H9 (cell line): Measurements from ENCODE around the gene STX1A. TPM values are rescaled to one million over a fixed set of nuclear protein-coding genes. Genes with fewer than 3 reads are reported as not detected.
"Not testable (repeated sequence)": the region's sequence is repeated elsewhere in the genome, so short reads cannot be mapped to it uniquely, and the experiment has no call there.

Source experiments
- DNase-seq: peaks from one replicate; pipeline ENCODE4 v3.0.0-alpha.2; 2017
- H2AFZ ChIP-seq: one replicate; pipeline ENCODE4 v1.6.1; 2013; ENCODE audit warnings: mild to moderate bottlenecking, low read length, control low read depth, moderate library complexity
- H2AK5ac ChIP-seq: 2 replicates; pipeline ENCODE4 v1.6.1; 2013; ENCODE audit warnings: low read length, control low read depth, mixed read lengths; ENCODE audit not compliant: insufficient read length
- H2BK120ac ChIP-seq: one replicate; pipeline ENCODE4 v1.6.1; 2013; ENCODE audit warnings: low read depth, mild to moderate bottlenecking, low read length, control low read depth, inconsistent platforms; ENCODE audit not compliant: poor library complexity, severe bottlenecking
- H2BK12ac ChIP-seq: 2 replicates; pipeline ENCODE4 v1.6.1; 2013; ENCODE audit warnings: low read length, control low read depth, mixed read lengths, low read depth; ENCODE audit not compliant: insufficient read length
- H2BK15ac ChIP-seq: 2 replicates; pipeline ENCODE4 v1.6.1; 2013; ENCODE audit warnings: low read depth, low read length, control low read depth
- H2BK20ac ChIP-seq: one replicate; pipeline ENCODE4 v1.6.1; 2013; ENCODE audit warnings: low read depth, mild to moderate bottlenecking, low read length, control low read depth, inconsistent platforms; ENCODE audit not compliant: poor library complexity, severe bottlenecking
- H2BK5ac ChIP-seq: 2 replicates; pipeline ENCODE4 v1.6.1; 2013; ENCODE audit warnings: low read length, control low read depth, mixed read lengths; ENCODE audit not compliant: insufficient read length
- H3K14ac ChIP-seq: 2 replicates; pipeline ENCODE4 v1.6.1; 2013; ENCODE audit warnings: low read length, control low read depth; ENCODE audit not compliant: insufficient read depth
- H3K18ac ChIP-seq: 2 replicates; pipeline ENCODE4 v1.6.1; 2013; ENCODE audit warnings: low read depth, mild to moderate bottlenecking, mixed read lengths, low read length, control low read depth; ENCODE audit not compliant: insufficient read length
- H3K23ac ChIP-seq: 2 replicates; pipeline ENCODE4 v1.6.1; 2013; ENCODE audit warnings: low read length, control low read depth, mixed read lengths, low read depth; ENCODE audit not compliant: insufficient read length
- H3K23me2 ChIP-seq: 2 replicates; pipeline ENCODE4 v1.6.1; 2013; ENCODE audit warnings: low read depth, mild to moderate bottlenecking, mixed read lengths, low read length, control low read depth; ENCODE audit not compliant: insufficient read length, poor library complexity, severe bottlenecking
- H3K27ac ChIP-seq: 2 replicates; pipeline ENCODE4 v1.5.1; 2013; ENCODE audit warnings: low read length, control low read depth, mixed read lengths, low read depth; ENCODE audit not compliant: insufficient read length
- H3K27me3 ChIP-seq: 2 replicates; pipeline ENCODE4 v1.6.1; 2013; ENCODE audit warnings: low read length, control low read depth, inconsistent platforms; ENCODE audit not compliant: insufficient read depth
- H3K4ac ChIP-seq: 2 replicates; pipeline ENCODE4 v1.6.1; 2013; ENCODE audit warnings: low read depth, mild to moderate bottlenecking, control low read depth, inconsistent platforms, low read length, moderate library complexity
- H3K4me1 ChIP-seq: 2 replicates; pipeline ENCODE4 v1.6.1; 2013; ENCODE audit warnings: low read length, control low read depth, inconsistent platforms; ENCODE audit not compliant: insufficient read depth
- H3K4me2 ChIP-seq: 2 replicates; pipeline ENCODE4 v1.6.1; 2013; ENCODE audit warnings: low read length, control low read depth, mixed read lengths; ENCODE audit not compliant: insufficient read length, insufficient read depth
- H3K56ac ChIP-seq: 2 replicates; pipeline ENCODE4 v1.6.1; 2013; ENCODE audit warnings: low read depth, mild to moderate bottlenecking, mixed read lengths, low read length, control low read depth; ENCODE audit not compliant: insufficient read length
- H3K79me1 ChIP-seq: 2 replicates; pipeline ENCODE4 v1.6.1; 2013; ENCODE audit warnings: low read depth, mild to moderate bottlenecking, moderate library complexity, low read length, control low read depth, inconsistent platforms; ENCODE audit not compliant: insufficient read depth, poor library complexity, severe bottlenecking
- H3K79me2 ChIP-seq: 2 replicates; pipeline ENCODE4 v1.6.1; 2013; ENCODE audit warnings: low read length, control low read depth, inconsistent platforms; ENCODE audit not compliant: insufficient read depth
- H3K9ac ChIP-seq: 2 replicates; pipeline ENCODE4 v1.6.1; 2013; ENCODE audit warnings: low read length, control low read depth, mixed read lengths; ENCODE audit not compliant: insufficient read length; ENCODE audit errors: extremely low read depth
- H3K9me3 ChIP-seq: one replicate; pipeline ENCODE4 v1.6.1; 2013; ENCODE audit warnings: low read depth, low read length, inconsistent platforms; ENCODE audit not compliant: control insufficient read depth
- H3T11ph ChIP-seq: one replicate; pipeline ENCODE4 v1.6.1; 2013; ENCODE audit warnings: mild to moderate bottlenecking, low read length, control low read depth, inconsistent platforms
- H4K20me1 ChIP-seq: one replicate; pipeline ENCODE4 v1.6.1; 2013; ENCODE audit not compliant: control insufficient read depth, insufficient read length, insufficient read depth
- H4K5ac ChIP-seq: 2 replicates; pipeline ENCODE4 v1.6.1; 2013; ENCODE audit warnings: low read depth, mild to moderate bottlenecking, mixed read lengths, low read length, control low read depth; ENCODE audit not compliant: insufficient read length
- H4K8ac ChIP-seq: replicated peaks from 2 replicates; pipeline ENCODE4 v1.6.1; 2013; ENCODE audit warnings: low read length, control low read depth, mixed read lengths, low read depth; ENCODE audit not compliant: insufficient read length
- H4K91ac ChIP-seq: 2 replicates; pipeline ENCODE4 v1.6.1; 2013; ENCODE audit warnings: low read depth, mild to moderate bottlenecking, moderate library complexity, mixed read lengths, low read length, control low read depth; ENCODE audit not compliant: insufficient read length
- H3K27ac Mint-ChIP-seq, 3 experiments: 2 replicates in 2 of 3; 3 replicates in 1 of 3; pipeline ENCODE4 v1.8.0; 2020 to 2021; ENCODE audit warnings: mixed read lengths in 3 of 3, mild to moderate bottlenecking in 1 of 3, moderate library complexity in 1 of 3
- H3K27me3 Mint-ChIP-seq: 2 replicates; pipeline ENCODE4 v1.8.0; 2021; ENCODE audit warnings: low read depth, mild to moderate bottlenecking, moderate library complexity, mixed read lengths
- H3K36me3 Mint-ChIP-seq, 3 experiments: 2 replicates in 2 of 3; 3 replicates in 1 of 3; pipeline ENCODE4 v1.8.0; 2020 to 2021; ENCODE audit warnings: low read depth in 3 of 3, mixed read lengths in 3 of 3; ENCODE audit not compliant: insufficient read depth in 1 of 3
- H3K4me1 Mint-ChIP-seq, 2 experiments: 2 replicates each; pipeline ENCODE4 v1.8.0; 2020; ENCODE audit warnings: mixed read lengths in 2 of 2
- H3K4me3 Mint-ChIP-seq, 2 experiments: 2 replicates in 1 of 2; 3 replicates in 1 of 2; pipeline ENCODE4 v1.8.0; 2020 to 2021; ENCODE audit warnings: mild to moderate bottlenecking in 2 of 2, mixed read lengths in 2 of 2, moderate library complexity in 1 of 2
- H3K9me3 Mint-ChIP-seq, 2 experiments: 2 replicates in 1 of 2; 3 replicates in 1 of 2; pipeline ENCODE4 v1.8.0; 2020; ENCODE audit warnings: mild to moderate bottlenecking in 2 of 2, mixed read lengths in 2 of 2, moderate library complexity in 1 of 2
- CTCF ChIP-seq: fragments of 200-600 bp; sonication (generic); conservative IDR thresholded peaks from 3 replicates; pipeline ENCODE4 v1.8.0; 2021; ENCODE audit warnings: antibody characterized with exemption, mild to moderate bottlenecking
- WGBS: extraction: QIAGEN DNeasy Blood & Tissue Kit; methylation state at CpG from one replicate; pipeline ENCODE4 v1.1.7; 2013; ENCODE audit warnings: missing lambda C conversion rate, low lambda C conversion rate, mixed read lengths; ENCODE audit not compliant: insufficient read length; ENCODE audit errors: extremely low coverage; 5-methylcytosine and 5-hydroxymethylcytosine counted together
- total RNA-seq: library from RNA; stranded (reverse); gene quantifications from 2 replicates; pipeline ENCODE4 v1.2.1, GENCODE V29; 2021

STX1A gene
- total RNA-seq, 1 experiment from 2014 or later = 10.1 TPM

GRCh38 chr7:73676062-73676461 is 43.4 kb downstream of the STX1A start:
- not testable (repeated sequence) for H3K79me1 ChIP-seq, H3K9ac ChIP-seq, H3K4me1 ChIP-seq, H3K27ac ChIP-seq, H4K8ac ChIP-seq, H2AFZ ChIP-seq, H3K9me3 ChIP-seq, H3K56ac ChIP-seq, H3K27me3 Mint-ChIP-seq, H3K14ac ChIP-seq, H3K79me2 ChIP-seq, H2BK15ac ChIP-seq, H3K18ac ChIP-seq, H3K4ac ChIP-seq, H2BK120ac ChIP-seq, H4K5ac ChIP-seq, H4K20me1 ChIP-seq, H3K23ac ChIP-seq, H3K4me3 Mint-ChIP-seq, H3K9me3 Mint-ChIP-seq, H2BK5ac ChIP-seq, H2BK12ac ChIP-seq, H4K91ac ChIP-seq, H2AK5ac ChIP-seq, H3T11ph ChIP-seq, H3K23me2 ChIP-seq, H3K27me3 ChIP-seq, H3K4me2 ChIP-seq, H2BK20ac ChIP-seq
- H3K27ac Mint-ChIP-seq = peak overlapping the region in 1 of 3 experiments; percentile 40; a peak in 1 of 7 replicates
- TF ChIP-seq CTCF = peak; percentile 47; the same call in 2 of the 3 replicates
- peaks cover 2 to 13% of the 10 kb centered on the region in 2 experiments for H3K4me1 Mint-ChIP-seq
- WGBS = no CpG with 5 or more reads among the region's 9 CpGs
- H3K36me3 Mint-ChIP-seq = peaks cover 13 to 30% (median 17%) of the 10 kb centered on the region in 3 experiments
- peak; percentile 60 for DNase-seq
